ENCODE measurements around the gene FBRSL1.
"Not testable (repeated sequence)": the region's sequence is repeated elsewhere in the genome, so short reads cannot be mapped to it uniquely, and the experiment has no call there.

Gene FBRSL1

GRCh38 chr12:132489602-132490266 is at the start of gene FBRSL1:
Gene FBRSL1, plus strand, starts transcription at chr12:132490151.
- DNase-seq (ENCODE audit: low read depth in 2 of 2) = peak; percentile 55 to 59

- DNase-seq (ENCODE audit: low read depth in 2 of 2) = not testable (repeated sequence)
Measured at GRCh38 chr12:132440420-132440819, 49.5 kb upstream of the FBRSL1 start.

- no peak for DNase-seq (ENCODE audit: low read depth in 2 of 2)
Measured at GRCh38 chr12:132441871-132442863, 47.8 kb upstream of the FBRSL1 start.

GRCh38 chr12:132443091-132443490 is 46.9 kb upstream of the FBRSL1 start:
- no peak for DNase-seq (ENCODE audit: low read depth in 2 of 2)

- DNase-seq (ENCODE audit: low read depth in 2 of 2) = no peak
Measured at GRCh38 chr12:132444283-132444682, 45.7 kb upstream of the FBRSL1 start.

GRCh38 chr12:132444957-132445883 is 44.7 kb upstream of the FBRSL1 start:
- no peak for DNase-seq (ENCODE audit: low read depth in 2 of 2)

- DNase-seq (ENCODE audit: low read depth in 2 of 2) = peak; percentile 12 to 29
Measured at GRCh38 chr12:132445884-132446632, 43.9 kb upstream of the FBRSL1 start.

- no peak for DNase-seq (ENCODE audit: low read depth in 2 of 2)
Measured at GRCh38 chr12:132446633-132447326, 43.2 kb upstream of the FBRSL1 start.

GRCh38 chr12:132447327-132447720 is 42.6 kb upstream of the FBRSL1 start:
- no peak for DNase-seq (ENCODE audit: low read depth in 2 of 2)

- DNase-seq (ENCODE audit: low read depth in 2 of 2) = no peak
Measured at GRCh38 chr12:132447731-132448462, 42.1 kb upstream of the FBRSL1 start.

GRCh38 chr12:132448463-132448820 is 41.5 kb upstream of the FBRSL1 start:
- no peak for DNase-seq (ENCODE audit: low read depth in 2 of 2)

GRCh38 chr12:132449565-132450417 is 40.2 kb upstream of the FBRSL1 start:
- DNase-seq (ENCODE audit: low read depth in 2 of 2) = no peak

- DNase-seq (ENCODE audit: low read depth in 2 of 2) = no peak
Measured at GRCh38 chr12:132450418-132451171, 39.4 kb upstream of the FBRSL1 start.

GRCh38 chr12:132451172-132451835 is 38.6 kb upstream of the FBRSL1 start:
- DNase-seq (ENCODE audit: low read depth in 2 of 2) = no peak

- DNase-seq (ENCODE audit: low read depth in 2 of 2) = no peak
Measured at GRCh38 chr12:132451836-132452195, 38.1 kb upstream of the FBRSL1 start.

GRCh38 chr12:132452596-132453350 is 37.2 kb upstream of the FBRSL1 start:
- no peak for DNase-seq (ENCODE audit: low read depth in 2 of 2)

All from fibroblast of skin of left biceps (primary cell).